Skin of body (tissue), 2 donors: Measurements from ENCODE around the gene CD46. TPM values are rescaled to one million over a fixed set of nuclear protein-coding genes. Genes with fewer than 3 reads are reported as not detected.

Experiments
- DNase-seq: peaks from one replicate; lab custom pipeline; 2025; lab: John Stamatoyannopoulos, UW
- total RNA-seq: library from RNA; depleted of rRNA; stranded (reverse); fragments of >200 nt; gene quantifications from one replicate; pipeline ENCODE4 v1.2.3, GENCODE V29; 2014

CD46 gene
- total RNA-seq, 1 donor from 2014 or later, result 139 TPM

DNA sequence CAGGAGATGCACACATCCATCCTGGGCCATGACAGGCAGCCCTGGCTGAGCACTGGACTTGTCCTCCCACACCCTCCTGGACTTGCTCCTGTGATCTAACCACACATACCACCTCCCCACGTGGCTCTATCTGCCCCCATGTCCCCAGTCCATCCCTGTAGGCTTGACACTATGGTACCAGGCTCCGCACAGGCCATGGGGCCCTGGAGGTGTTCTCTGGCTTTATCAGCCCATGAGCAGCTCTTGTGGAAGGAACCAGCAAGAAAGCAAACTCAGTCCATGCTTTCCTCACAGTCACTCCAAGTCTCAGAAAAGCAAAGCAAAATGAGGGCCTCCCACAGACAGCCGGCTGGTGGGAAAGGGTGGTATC, 61.6 kb downstream of the CD46 start:
- DNase-seq, result no peak

DNA sequence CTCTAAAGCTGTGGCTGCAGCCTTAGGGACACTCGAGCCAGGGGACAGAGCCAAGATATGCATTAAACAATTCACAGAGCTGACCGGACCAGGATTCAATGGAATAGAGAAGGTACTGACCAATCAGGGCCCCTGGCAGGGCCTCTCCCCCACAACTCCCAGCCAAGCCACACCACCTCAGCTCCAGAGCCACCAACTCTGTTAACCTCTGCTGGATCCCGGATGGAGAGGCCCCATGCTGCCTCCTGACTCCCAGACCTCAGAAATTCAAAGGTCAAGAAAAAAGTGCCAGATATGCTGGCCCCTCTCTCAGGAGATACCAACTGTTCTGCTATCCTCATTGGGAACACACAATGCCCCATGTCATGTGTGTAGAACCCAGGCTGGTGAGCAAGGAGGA, 62.1 kb downstream of the CD46 start:
- DNase-seq, result no peak

DNA sequence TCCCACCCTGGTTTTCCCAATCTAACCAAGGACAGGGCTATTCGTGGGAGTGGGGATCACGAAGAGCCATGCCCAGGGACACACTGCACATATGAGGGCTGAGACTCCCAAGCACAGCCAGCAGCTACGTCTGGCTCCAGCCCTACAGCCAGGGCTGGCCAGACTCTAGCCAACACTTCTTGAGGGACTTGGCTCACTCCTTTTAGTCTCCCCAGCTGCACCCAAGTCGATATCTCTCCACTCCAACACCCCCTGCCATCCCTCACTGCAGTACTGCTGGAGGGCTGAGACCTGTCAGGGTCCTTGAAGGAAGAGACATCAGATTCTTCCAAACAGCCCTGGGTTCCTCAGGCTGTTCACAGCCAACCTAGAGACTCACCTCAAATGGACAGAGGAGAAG, 62.6 kb downstream of the CD46 start:
- no peak for DNase-seq

DNA sequence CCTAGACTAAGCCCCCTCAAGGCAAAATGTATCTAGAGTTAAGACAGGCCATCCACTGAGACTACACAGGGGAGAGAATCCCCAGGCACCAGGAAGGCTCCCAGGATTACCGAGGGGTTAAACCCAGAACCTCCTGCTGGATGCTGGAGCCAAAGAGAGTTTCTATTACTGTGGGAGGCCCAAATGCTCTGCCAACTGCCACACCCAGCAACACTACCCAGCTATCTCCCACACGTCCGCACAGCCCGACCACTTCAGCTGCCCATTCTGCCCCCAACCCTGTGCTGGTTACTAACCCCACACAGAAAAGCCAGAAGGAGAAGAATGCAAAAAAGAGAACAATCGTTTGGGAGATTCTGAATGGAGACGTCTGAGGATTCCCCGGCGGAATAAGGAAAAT, 63.6 kb downstream of the CD46 start:
- DNase-seq, result no peak

DNA sequence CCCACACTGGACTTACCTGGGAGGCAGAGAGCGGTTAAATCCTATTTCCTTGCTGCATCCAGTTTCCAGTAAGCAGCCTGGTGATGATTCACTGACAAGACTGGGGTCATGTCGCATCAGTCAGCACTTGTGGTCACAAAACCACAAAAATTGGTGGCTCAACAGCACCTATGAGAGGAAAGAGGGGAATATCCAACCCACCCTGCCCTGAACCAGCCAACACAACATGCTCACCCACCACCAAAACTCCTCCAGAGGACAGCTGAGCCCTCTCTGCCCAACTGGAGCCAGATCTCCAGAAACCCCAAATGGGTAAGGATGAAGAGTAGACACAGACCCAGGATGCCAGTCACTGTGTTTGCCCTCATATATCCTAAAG, 64.0 kb downstream of the CD46 start:
- no peak for DNase-seq

DNA sequence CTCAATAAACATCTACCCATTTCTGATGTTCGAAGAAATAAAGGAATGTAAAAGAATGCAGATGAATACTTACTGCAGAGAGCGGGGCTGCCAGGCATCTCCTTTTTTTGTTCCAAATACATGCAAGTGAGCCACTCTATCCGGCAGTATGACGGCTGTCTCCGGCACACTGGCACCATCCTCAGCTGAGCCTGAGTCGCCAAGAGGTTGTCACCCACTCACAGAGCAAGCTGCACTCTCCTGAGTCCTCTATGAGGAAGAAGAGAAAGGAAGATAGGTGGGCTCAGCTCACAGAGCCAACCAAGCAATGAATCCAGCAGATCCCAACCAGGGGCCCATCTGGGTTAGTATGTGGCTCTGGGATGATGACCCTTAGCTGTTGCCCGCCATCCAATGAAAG, 65.3 kb downstream of the CD46 start:
- DNase-seq, result no peak

DNA sequence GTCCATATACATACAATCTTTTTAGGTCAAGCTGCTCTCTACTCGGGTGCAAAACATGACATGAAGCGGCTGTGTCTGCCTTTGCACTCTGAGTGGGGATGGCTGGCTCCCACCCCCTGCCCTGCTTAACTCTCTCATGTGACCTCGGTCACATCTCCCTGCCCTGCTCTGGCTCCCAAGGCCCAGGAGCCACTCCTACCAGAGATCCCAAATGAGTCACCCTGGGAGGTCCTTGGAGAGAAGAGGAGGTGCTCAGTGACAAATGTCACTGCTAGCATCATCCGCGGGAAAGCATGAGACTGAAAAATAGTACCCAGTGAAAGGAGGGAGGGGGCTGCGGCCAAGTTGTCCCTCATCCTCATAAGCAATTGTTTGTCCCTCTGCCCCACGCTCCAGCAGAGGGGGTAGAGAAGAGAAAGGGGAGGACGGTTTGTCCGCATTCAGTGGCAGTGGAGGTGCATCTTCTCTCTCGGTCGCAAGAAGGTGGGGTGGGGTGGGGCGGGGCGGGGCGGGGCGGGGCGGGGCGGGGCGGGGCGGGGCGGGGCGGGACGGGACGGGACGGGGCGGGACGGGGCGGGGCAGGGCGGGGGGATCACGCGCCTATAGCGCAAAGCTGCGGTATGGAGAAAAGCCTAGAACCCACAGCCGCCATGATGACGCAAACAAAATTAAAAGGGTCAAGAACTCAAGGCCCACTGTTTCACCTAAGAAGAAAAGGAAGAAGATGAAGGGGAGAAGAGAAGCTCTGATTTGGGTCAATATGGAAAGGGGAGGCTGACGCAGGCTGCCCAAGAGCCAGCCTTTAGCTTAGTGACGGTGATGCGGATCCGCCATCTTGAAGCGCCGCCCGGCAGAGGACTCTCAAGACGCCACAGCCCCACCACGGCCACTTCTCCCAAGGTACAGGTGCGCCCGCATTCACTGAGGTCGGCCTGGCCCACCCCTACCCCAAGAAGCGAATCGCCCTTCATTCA, 66.2 kb downstream of the CD46 start:
- DNase-seq, result no peak

DNA sequence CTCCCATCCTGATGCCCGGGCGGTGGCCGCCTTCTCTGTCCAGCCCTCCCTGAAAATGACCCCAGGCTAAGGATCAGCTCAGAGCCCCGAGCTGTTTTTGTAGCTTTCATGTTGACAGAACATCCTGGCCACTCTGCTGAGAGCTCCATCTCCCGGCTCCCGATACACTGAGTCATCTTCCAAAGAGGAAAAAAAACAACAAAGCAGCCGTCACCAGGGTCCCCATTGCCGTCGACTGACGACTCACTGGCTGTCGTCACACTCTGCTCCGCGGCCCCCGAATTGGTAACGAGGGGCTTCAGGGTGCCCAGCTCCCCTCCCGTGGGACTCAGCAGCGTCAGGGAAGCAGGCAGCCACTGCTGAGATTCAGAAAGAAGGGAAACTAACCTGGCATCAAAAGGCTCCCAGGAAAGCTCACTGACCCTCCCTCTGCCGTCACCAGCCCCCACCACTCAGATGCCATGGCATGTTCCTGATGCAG, 67.2 kb downstream of the CD46 start:
- DNase-seq, result no peak

DNA sequence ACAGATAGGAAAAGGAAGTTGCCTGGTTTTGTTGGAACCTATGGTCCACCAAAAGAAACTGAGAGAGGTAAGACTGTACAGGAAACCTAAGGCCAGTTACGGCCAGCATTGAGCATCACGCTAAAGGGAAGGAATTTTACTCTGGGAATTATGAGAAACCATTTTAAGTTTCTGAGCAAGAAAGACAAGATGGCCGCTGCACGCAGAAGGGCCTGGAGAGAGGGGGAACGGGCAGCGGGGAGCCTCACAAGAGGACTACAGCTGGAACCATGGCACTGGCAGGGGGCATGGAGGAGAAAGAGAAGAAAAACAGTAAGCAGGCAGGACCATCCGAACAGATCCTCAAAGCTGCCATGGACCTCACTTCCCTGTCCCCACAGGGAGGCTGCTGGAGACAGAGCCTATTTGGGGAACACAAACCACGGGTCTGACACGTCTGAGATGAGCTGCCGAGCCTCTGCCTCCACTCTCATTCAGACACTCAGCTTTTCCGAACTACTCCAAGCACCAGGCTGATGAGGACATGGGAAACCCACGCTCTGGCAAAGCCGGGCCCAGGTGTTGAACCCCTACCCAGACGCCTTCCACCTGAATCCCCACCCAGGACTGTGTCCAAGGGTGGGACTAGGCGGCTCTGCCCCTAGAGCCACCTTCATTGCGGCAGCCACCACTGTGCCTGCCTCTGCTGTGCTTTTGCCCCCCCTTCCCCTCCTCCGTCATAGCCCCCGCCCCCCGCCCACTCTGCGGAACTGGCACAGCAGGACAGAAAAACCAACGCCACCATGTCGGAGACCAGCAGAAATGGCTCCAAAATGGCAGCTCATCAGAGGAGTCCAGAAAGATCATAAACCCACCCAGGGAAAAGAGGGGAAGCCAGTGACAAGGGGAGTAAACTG, 69.0 kb downstream of the CD46 start:
- no peak for DNase-seq

DNA sequence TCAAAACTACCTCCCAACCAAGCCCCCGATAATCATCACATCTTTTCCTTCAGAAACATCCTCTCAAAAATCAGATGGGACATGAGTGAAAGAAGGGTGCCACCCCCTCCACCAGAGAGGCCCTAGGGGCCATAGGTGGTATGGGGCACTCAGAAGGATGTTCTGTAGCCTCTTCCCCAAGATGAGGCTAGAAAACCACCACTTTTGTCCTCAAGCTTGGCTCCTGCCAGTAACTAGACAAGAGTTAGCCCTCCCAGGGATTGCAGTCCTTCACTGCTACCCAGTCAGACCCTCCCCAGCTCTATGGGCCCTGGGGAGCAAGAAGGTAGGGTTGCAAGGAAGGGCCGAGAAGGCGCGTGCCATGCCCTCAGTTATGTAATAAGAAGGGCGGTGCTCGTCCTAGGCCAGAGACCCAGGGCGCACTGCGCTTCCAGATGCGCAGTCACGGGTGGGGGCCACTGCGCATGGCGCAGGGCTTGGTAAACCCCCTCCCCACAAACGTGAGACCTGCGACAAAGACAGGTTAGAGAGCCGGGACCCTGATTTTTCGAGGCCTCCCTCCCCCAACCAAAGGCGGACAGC, 69.7 kb downstream of the CD46 start:
- DNase-seq, result no peak

DNA sequence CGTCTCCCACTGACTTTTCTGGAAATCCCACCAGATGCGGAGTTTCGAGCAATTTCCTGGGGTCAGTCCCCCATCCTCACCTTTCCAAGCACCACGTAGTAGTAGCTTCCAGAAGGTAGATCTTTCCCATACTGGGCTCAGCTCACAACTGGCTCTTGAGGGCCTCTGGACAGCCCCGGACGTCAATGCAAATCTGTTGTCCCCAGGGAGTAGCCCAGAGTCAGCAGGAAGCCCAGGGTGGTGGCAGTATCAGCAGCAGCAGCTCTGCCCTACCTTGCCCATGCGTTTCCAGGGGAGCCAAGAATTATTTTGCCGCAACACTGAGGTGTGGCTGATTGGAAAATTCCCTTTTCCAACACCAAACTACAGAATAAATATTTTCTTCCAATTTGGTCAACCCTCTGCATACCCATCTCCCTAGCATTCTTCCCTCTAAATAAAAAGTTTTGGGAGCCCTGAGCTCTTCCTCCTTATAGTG, 70.3 kb downstream of the CD46 start:
- DNase-seq, result no peak

DNA sequence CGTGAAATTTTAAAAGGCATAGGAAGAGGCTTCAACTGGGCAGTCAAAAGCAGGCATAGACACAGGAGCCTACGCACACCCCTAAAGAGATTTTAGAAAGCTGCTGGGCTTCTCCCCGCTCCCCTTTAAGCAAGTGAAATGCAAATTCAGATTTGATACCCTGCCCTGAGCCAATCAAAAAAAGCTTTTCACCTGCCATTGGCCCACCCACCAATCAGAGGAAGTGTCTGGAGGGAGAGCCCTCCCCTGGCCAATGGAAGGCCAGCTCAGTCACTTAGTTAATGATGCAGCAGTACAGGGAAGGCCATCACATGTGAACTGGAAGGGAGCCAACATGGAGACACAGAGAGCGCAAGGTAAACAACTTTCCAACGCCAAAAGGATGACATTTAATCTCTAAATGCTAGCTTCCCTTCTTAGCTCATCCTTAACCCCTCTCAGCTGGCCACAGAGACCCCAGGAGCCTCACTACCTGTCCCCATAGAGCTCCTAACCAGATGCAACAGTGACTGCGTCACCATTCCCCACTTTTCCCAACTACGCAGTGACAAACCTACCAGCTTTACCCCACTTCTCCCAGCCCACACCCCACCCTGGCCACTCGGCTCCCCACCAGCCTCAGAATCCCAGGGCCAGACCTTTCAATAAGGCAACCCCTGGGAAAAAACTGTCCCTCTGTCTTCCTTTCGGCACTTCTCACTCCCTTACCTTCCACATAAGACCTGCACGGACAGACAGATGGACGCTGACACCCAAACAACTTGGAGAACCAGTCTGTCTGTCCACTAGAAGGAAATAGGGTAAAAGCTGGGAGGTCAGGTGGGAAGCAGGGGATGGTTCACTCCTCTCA, 71.0 kb downstream of the CD46 start:
- no peak for DNase-seq

DNA sequence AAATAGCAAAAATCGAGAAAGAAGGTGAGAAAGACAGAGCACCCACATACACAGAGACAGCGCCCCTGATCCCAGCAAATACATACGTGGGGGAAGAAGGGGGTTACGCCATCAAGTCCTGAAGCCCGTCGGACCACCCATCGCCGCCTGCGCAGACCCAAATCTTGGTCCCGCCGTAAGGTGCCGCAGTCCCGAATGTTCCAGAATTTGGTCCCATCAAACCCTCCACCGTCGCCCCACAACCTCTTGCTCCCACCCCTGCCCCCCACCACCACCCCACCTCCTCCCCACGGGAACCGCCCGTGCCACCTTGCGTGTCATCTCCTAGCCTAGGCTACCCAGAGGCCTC, 71.7 kb downstream of the CD46 start:
- no peak for DNase-seq

DNA sequence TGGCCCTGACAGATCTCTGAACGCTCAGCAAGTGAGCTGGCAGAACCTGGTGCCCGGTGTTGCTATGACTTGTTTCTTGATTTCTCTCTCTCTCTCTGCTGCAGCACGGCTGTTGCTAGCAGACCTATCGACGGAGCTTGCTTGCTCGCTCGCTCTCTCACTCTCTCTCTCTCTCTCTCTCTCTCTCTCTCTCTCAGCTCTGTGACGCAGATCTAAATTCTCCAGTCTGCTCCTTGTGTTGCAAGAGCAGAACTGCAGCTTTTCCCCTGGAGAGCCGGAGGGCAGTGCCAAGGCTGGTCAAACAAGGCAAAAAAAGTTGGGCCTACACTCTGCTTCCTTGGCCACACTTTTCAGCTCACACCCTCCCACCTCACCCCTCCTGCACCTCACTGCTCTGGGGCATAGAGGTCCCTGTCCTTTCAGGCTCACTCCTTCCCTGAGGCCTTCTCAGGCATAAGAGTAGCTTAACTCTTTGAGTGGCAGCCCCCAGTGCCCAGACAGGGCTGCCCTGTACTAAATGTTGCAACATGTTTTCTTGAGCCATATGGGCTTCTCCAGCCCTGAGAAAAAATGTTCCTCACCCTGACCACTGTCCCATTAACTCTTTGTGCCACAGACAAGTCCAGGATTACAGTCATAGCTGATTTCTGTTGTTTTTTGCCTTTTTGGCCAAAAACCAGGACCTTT, 72.2 kb downstream of the CD46 start:
- DNase-seq, result peak; percentile 68

DNA sequence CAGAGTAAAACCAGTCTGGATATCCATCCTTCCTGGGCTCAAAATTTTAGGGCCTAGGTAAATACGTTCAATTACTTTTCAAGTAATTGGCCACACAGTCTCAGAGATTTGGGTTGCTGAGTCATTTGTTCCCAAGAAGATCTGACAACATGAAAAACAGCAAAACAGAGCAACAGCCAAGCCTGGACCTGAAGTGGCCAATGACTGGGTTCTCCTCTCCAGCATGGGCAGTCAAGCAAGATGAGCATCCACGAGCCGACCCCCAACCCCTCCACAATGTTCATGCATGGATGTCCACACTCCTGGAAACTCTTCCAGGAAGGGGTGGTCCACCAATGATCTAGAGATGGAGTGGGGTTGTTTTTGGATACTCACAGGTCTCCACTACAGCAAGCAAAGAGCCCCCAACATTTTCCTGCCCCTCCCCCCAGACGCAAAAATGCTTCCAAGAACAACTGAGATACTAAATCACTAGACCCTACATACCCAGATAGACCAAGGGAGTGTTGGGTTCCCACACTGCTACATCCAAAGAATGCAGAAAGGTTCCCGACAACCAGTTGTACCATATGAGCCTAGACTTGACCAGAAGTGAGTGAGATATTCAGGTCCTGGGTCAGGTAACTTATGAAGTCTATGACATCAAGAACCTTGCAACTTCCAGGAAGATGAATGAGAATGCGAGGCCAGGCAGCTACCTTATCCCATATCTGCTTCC, 73.0 kb downstream of the CD46 start:
- DNase-seq, result no peak

DNA sequence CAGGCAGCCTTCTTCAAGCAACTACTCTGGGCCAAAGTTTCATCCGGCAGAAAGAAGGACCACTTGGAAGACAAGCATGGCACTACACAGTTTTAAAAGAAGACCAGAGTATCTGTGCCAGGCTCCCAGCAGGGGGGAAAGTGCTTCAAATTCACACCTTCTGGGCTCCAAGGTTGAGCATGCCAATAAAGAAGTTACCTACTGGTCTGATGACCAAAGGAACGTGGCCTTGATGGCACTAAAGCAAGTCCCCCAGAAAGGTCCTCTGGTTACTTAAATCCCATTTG, 73.5 kb downstream of the CD46 start:
- DNase-seq, result no peak

DNA sequence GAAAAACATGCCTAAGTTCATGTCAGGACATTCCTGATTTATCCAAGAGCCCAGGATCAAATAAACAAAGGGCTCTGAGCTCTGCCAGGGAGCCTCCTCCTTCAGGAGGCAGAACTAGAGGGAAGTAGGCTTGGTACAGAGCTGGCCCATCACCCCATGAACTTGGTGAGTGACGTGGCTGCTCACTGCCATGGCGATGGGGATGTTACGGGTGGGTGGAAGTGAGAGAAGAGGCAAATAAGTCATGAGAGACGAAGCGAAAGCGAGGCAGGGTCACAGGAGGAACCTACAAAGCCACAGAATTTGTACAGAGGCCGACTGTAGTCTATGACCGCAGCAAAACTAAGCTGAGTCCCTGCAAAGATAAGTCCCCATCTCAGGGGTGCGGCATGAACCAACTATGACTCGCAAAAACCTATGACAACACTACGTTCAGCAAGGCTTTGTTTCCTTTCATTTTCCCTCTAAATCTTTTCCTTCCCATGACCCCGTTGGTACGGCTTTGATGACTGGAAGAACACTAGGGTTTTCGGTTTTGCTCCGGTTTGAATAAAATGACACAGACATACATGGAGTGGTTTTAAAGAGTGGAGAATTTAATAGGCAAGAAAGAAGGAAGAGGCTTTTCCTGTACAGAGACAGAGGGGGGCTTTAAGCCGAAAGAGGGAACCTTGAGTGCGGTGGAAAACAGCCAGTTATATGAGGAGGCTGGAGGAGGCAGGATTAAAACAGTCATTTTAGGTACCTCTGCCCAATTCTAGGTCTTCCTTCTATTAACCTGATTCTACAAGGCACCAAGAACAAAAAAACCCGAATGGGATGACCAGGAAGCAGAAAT, 74.1 kb downstream of the CD46 start:
- no peak for DNase-seq

DNA sequence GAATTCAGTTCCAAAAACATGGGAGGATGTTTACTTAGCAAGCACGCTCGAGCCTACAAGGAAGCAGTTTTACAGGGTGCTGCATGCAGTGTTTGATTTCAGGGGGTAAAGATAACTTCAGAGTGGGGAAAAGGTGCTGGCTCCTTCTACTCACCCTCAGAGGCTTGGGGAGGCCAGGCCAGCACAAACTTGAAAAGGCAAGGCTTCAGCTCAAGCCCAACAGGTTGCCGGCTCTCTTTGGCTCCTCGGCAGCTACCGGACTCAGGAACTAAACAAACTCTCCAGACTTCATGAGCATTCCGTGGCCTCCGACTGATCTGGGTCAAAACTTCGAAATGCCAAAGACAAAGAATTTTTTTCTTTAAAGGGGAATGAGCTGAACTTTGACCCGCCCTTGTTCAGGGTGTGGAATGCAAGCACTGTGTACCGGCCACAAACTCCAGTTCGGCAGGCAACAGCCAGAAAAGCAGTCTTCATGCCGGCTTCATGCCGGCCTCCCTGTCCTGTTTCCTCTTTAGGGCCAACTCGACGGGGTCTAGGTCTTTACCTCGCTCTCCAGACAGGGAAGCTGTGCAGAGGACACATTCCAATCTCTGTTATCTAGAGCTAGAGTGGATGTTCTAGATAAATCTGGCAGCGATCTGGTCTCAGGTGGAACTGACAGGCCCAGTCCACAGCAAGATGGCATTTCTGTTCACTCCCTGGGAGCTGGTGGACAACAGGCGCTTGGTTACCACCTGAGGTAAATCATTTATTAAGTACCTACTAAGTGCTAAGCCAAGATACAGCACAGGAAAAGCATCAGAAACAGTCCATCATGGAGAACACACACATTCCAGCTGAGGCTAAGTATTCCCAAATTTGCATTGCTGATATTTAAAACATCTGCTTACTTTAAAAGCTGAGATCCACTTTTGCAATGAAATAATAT, 75.0 kb downstream of the CD46 start:
- no peak for DNase-seq
